Measurements from ENCODE around the gene ANKRD55. TPM values are rescaled to one million over a fixed set of nuclear protein-coding genes. Genes with fewer than 3 reads are reported as not detected.
A peak's percentile ranks its signal among the peaks of the same experiment; 100 is the strongest.
"Not testable (repeated sequence)": the region's sequence is repeated elsewhere in the genome, so short reads cannot be mapped to it uniquely, and the experiment has no call there.

Gene ANKRD55
- total RNA-seq, 2 experiments from 2014 or later: 0.37 to 0.52 TPM

GRCh38 chr5:56202483-56202882, 30.6 kb downstream of the ANKRD55 start:
- Mint-ChIP-seq H3K27me3 (ENCODE audit: low read depth) (no peaks in the 10 kb centered on the region), H3K4me1 (ENCODE audit: low read depth) (peaks cover 1% of the 10 kb centered on the region), H3K4me3 (no peak overlapping the region), H3K9me3 (ENCODE audit: insufficient read depth) (no peaks in the 10 kb centered on the region), H3K27ac (no peak overlapping the region), H3K36me3 (ENCODE audit: low read depth) (no peaks in the 10 kb centered on the region)
- CTCF ChIA-PET: interaction anchor here (0.9 to 4.7 kb wide), 5 partner anchors 96 to 266 kb away, joined by 3 to 86 read pairs (median 34); no protein-coding TSS in a partner anchor
- POLR2A ChIA-PET: no interaction called here
- DNase-seq (no peak), ATAC-seq (no peak)

- H3K27ac Mint-ChIP-seq; H3K27me3 Mint-ChIP-seq (ENCODE audit: low read depth); H3K4me1 Mint-ChIP-seq (ENCODE audit: low read depth); H3K9me3 Mint-ChIP-seq (ENCODE audit: insufficient read depth); ATAC-seq; H3K4me3 Mint-ChIP-seq; DNase-seq; H3K36me3 Mint-ChIP-seq (ENCODE audit: low read depth); POLR2A ChIA-PET: not testable (repeated sequence)
- CTCF ChIA-PET: interaction anchor here (0.7 to 4.7 kb wide), 30 partner anchors 10 to 636 kb away, joined by 3 to 86 read pairs (median 3); no protein-coding TSS in a partner anchor
These were observed 31.3 kb downstream of the ANKRD55 start for GRCh38 chr5:56201762-56202261.

- Mint-ChIP-seq H3K4me1 (ENCODE audit: low read depth) (peaks cover 1% of the 10 kb centered on the region), H3K27ac (no peak overlapping the region), H3K9me3 (ENCODE audit: insufficient read depth) (no peaks in the 10 kb centered on the region), H3K4me3 (no peak overlapping the region), H3K27me3 (ENCODE audit: low read depth) (no peaks in the 10 kb centered on the region), H3K36me3 (ENCODE audit: low read depth) (no peaks in the 10 kb centered on the region)
- ChIA-PET CTCF (interaction anchor here (0.7 to 4.7 kb wide), 51 partner anchors 11 to 636 kb away, joined by 3 to 86 read pairs (median 3); no protein-coding TSS in a partner anchor), POLR2A (interaction anchor here (0.9 to 1.1 kb wide), 2 partner anchors 142 to 264 kb away, joined by 3 to 4 read pairs; no protein-coding TSS in a partner anchor)
- DNase-seq (peak; percentile 72), ATAC-seq (peak; percentile 93)
These were observed 32.0 kb downstream of the ANKRD55 start for GRCh38 chr5:56200971-56201666.

- Mint-ChIP-seq H3K27ac (no peak overlapping the region), H3K27me3 (ENCODE audit: low read depth) (no peaks in the 10 kb centered on the region), H3K4me1 (ENCODE audit: low read depth) (peaks cover 6% of the 10 kb centered on the region), H3K4me3 (no peak overlapping the region), H3K36me3 (ENCODE audit: low read depth) (no peaks in the 10 kb centered on the region), H3K9me3 (ENCODE audit: insufficient read depth) (no peaks in the 10 kb centered on the region)
- no peak for ATAC-seq
- CTCF ChIA-PET: no interaction called here
- no peak for DNase-seq
- POLR2A ChIA-PET: no interaction called here
These were observed 38.1 kb downstream of the ANKRD55 start for GRCh38 chr5:56195016-56195415.

DNA sequence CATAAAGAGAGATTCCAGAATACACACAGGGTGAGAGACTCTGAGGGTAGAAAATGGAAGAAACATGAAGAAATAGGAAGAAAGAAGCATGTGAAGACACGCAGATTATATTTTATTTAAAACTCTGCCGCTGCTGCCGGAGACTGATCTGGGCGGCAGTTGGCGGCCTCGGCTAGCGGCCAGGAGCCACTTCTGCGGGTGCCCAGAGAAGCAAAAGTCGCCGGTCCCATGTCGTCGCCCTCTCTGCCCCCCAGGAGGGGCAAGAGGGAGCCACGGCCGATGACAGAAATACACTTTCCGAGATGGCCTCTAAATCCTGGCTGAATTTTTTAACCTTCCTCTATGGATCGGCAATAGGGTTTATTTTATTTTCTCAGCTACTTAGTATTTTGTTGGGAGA, 40.9 kb downstream of the ANKRD55 start:
- ATAC-seq (no peak), DNase-seq (no peak)
- Mint-ChIP-seq H3K4me1 (ENCODE audit: low read depth) (peaks cover 6% of the 10 kb centered on the region), H3K9me3 (ENCODE audit: insufficient read depth) (no peaks in the 10 kb centered on the region), H3K27me3 (ENCODE audit: low read depth) (no peaks in the 10 kb centered on the region), H3K27ac (no peak overlapping the region), H3K36me3 (ENCODE audit: low read depth) (no peaks in the 10 kb centered on the region), H3K4me3 (no peak overlapping the region)
- POLR2A ChIA-PET: no interaction called here
- CTCF ChIA-PET: no interaction called here

DNA sequence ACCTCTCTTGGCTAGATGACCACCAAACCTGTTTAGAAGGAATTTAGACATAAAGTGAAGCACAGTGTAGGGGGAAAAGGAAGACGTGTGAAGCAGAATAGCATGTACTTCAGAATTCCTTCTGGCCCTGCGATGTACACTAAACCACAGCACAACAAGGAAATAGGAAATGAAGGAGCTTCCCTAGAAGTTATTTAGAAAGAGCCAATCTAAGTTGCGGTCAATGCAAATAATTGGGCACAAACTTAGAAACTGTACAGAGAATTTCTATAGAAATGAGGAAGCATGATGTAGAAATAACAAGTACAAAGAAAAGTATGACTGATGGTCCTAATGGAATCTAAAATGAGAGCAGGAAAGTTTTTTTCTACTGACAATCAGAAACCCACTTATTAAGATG, 41.5 kb downstream of the ANKRD55 start:
- H3K9me3 Mint-ChIP-seq (ENCODE audit: insufficient read depth): no peaks in the 10 kb centered on the region
- no peaks in the 10 kb centered on the region for H3K36me3 Mint-ChIP-seq (ENCODE audit: low read depth)
- H3K27ac Mint-ChIP-seq: no peak overlapping the region
- DNase-seq (no peak), ATAC-seq (no peak)
- ChIA-PET POLR2A (no interaction called here), CTCF (no interaction called here)
- no peaks in the 10 kb centered on the region for H3K27me3 Mint-ChIP-seq (ENCODE audit: low read depth)
- peaks cover 6% of the 10 kb centered on the region for H3K4me1 Mint-ChIP-seq (ENCODE audit: low read depth)
- no peak overlapping the region for H3K4me3 Mint-ChIP-seq

- ChIA-PET CTCF (no interaction called here), POLR2A (no interaction called here)
- Mint-ChIP-seq H3K36me3 (ENCODE audit: low read depth) (no peaks in the 10 kb centered on the region), H3K9me3 (ENCODE audit: insufficient read depth) (no peaks in the 10 kb centered on the region), H3K4me1 (ENCODE audit: low read depth) (peaks cover 6% of the 10 kb centered on the region), H3K27ac (no peak overlapping the region), H3K4me3 (no peak overlapping the region), H3K27me3 (ENCODE audit: low read depth) (no peaks in the 10 kb centered on the region)
- ATAC-seq (no peak), DNase-seq (no peak)
These were observed 42.6 kb downstream of the ANKRD55 start for GRCh38 chr5:56190497-56190896.

GRCh38 chr5:56185768-56186311, 47.3 kb downstream of the ANKRD55 start:
- Mint-ChIP-seq H3K9me3 (ENCODE audit: insufficient read depth) (no peaks in the 10 kb centered on the region), H3K27me3 (ENCODE audit: low read depth) (no peaks in the 10 kb centered on the region)

GRCh38 chr5:56183506-56183905, 49.6 kb downstream of the ANKRD55 start:
- H3K27me3 Mint-ChIP-seq (ENCODE audit: low read depth): peaks cover 3% of the 10 kb centered on the region

More at GRCh38 chr5:56185768-56186311, 47.3 kb downstream of the ANKRD55 start:
- CTCF ChIA-PET: no interaction called here
- no peaks in the 10 kb centered on the region for H3K36me3 Mint-ChIP-seq (ENCODE audit: low read depth)
- H3K4me3 Mint-ChIP-seq: no peak overlapping the region
- POLR2A ChIA-PET: no interaction called here
- DNase-seq (no peak), ATAC-seq (no peak)
- H3K27ac Mint-ChIP-seq: no peak overlapping the region
- H3K4me1 Mint-ChIP-seq (ENCODE audit: low read depth): peaks cover 6% of the 10 kb centered on the region

GRCh38 chr5:56179442-56179841, 53.7 kb downstream of the ANKRD55 start:
- Mint-ChIP-seq H3K27ac (no peak overlapping the region), H3K9me3 (ENCODE audit: insufficient read depth) (no peaks in the 10 kb centered on the region), H3K27me3 (ENCODE audit: low read depth) (peaks cover 13% of the 10 kb centered on the region), H3K36me3 (ENCODE audit: low read depth) (no peaks in the 10 kb centered on the region), H3K4me1 (ENCODE audit: low read depth) (no peaks in the 10 kb centered on the region), H3K4me3 (no peak overlapping the region)
- no peak for DNase-seq
- ATAC-seq: no peak
- POLR2A ChIA-PET: interaction anchor here (0.6 kb wide), 1 partner anchor 87 kb away, joined by 6 read pairs; no protein-coding TSS in a partner anchor
- CTCF ChIA-PET: interaction anchor here (0.6 kb wide), 1 partner anchor 120 kb away, joined by 3 read pairs; no protein-coding TSS in a partner anchor

More at GRCh38 chr5:56183506-56183905, 49.6 kb downstream of the ANKRD55 start:
- Mint-ChIP-seq H3K9me3 (ENCODE audit: insufficient read depth) (no peaks in the 10 kb centered on the region), H3K36me3 (ENCODE audit: low read depth) (no peaks in the 10 kb centered on the region), H3K27ac (no peak overlapping the region), H3K4me3 (no peak overlapping the region), H3K4me1 (ENCODE audit: low read depth) (no peaks in the 10 kb centered on the region)
- ChIA-PET POLR2A (no interaction called here), CTCF (no interaction called here)
- no peak for DNase-seq
- no peak for ATAC-seq

DNA sequence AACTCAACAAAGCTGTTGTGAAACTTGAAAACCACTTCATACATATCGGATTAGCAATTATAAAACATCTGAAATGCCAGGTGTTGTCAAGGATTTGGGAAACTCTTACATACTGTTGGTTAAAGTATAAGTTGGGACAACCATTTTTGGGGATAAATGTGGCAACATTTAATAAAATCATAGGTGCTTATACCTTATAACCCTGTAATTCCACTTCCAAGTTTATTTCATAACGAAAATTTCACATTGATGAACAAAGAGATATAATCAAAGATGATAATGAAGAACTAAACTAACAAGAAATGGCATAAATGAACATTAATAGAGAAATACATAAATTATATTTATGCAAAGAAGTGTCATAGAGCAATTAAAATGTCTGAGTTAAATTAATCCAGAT, 54.3 kb downstream of the ANKRD55 start:
- H3K4me3 Mint-ChIP-seq: no peak overlapping the region
- H3K36me3 Mint-ChIP-seq (ENCODE audit: low read depth): no peaks in the 10 kb centered on the region
- POLR2A ChIA-PET: no interaction called here
- no peaks in the 10 kb centered on the region for H3K9me3 Mint-ChIP-seq (ENCODE audit: insufficient read depth)
- CTCF ChIA-PET: no interaction called here
- H3K27me3 Mint-ChIP-seq (ENCODE audit: low read depth): peaks cover 15% of the 10 kb centered on the region
- DNase-seq (no peak), ATAC-seq (no peak)
- no peak overlapping the region for H3K27ac Mint-ChIP-seq
- H3K4me1 Mint-ChIP-seq (ENCODE audit: low read depth): no peaks in the 10 kb centered on the region

GRCh38 chr5:56176871-56177533, 56.1 kb downstream of the ANKRD55 start:
- no peak overlapping the region for H3K4me3 Mint-ChIP-seq
- peaks cover 15% of the 10 kb centered on the region for H3K27me3 Mint-ChIP-seq (ENCODE audit: low read depth)
- ChIA-PET POLR2A (no interaction called here), CTCF (no interaction called here)
- no peak for ATAC-seq
- no peaks in the 10 kb centered on the region for H3K9me3 Mint-ChIP-seq (ENCODE audit: insufficient read depth)
- no peaks in the 10 kb centered on the region for H3K36me3 Mint-ChIP-seq (ENCODE audit: low read depth)
- no peak for DNase-seq
- H3K27ac Mint-ChIP-seq: no peak overlapping the region
- peaks cover 9% of the 10 kb centered on the region for H3K4me1 Mint-ChIP-seq (ENCODE audit: low read depth)

Data from activated CD8-positive, alpha-beta T cell treated with anti-CD3 and anti-CD28 coated beads, Interleukin-2, amount 10 ng/mL, durations not matched to agents 7 days and 5 days (primary cell).